H1 (cell line): Measurements from ENCODE around the gene MYH10. TPM values are rescaled to one million over a fixed set of nuclear protein-coding genes. Genes with fewer than 3 reads are reported as not detected.

Experiments used
- CTCF ChIA-PET: fragments of 300-600 bp; sonication (Branson Sonifier 250); formaldehyde crosslinking; loops from one replicate; lab custom pipeline; 2021; ENCODE audit not compliant: partially characterized antibody; lab: Charles Lee
- POLR2A ChIA-PET: fragments of 300-600 bp; sonication (Branson Sonifier 250); formaldehyde crosslinking; loops from one replicate; lab custom pipeline; 2021; ENCODE audit warnings: inconsistent platforms; ENCODE audit not compliant: partially characterized antibody; lab: Charles Lee
- DNase-seq, 2 experiments: peaks; one replicate each; pipeline versions ENCODE4 v3.0.0 to v3.0.0-alpha.2; 2010 to 2022; ENCODE audit warnings: low spot score in 2 of 2, low read depth in 1 of 2, mixed read lengths in 1 of 2
- FAIRE-seq: peaks from 2 replicates; lab custom pipeline; 2011; peaks lifted over from hg19 to GRCh38; lab: Jason Lieb, UNC
- H2AFZ ChIP-seq: 2 replicates; pipeline ENCODE4 v1.8.1; 2012; ENCODE audit warnings: low read length, inconsistent platforms
- H2AK5ac ChIP-seq: 2 replicates; pipeline ENCODE4 v1.6.1; 2013; ENCODE audit warnings: low read depth, low read length
- H2BK120ac ChIP-seq: replicated peaks from 2 replicates; pipeline ENCODE3; 2013; ENCODE audit warnings: low read depth, low read length, inconsistent platforms
- H2BK12ac ChIP-seq: 2 replicates; pipeline ENCODE4 v1.6.1; 2013; ENCODE audit warnings: low read depth, low read length
- H2BK15ac ChIP-seq: 2 replicates; pipeline ENCODE4 v1.6.1; 2013; ENCODE audit warnings: low read length
- H2BK20ac ChIP-seq: 2 replicates; pipeline ENCODE4 v1.6.1; 2013; ENCODE audit warnings: low read length
- H2BK5ac ChIP-seq: 2 replicates; pipeline ENCODE4 v1.6.1; 2013; ENCODE audit warnings: low read depth, low read length
- H3K14ac ChIP-seq: 2 replicates; pipeline ENCODE4 v1.6.1; 2013; ENCODE audit warnings: inconsistent platforms; ENCODE audit not compliant: insufficient read length
- H3K18ac ChIP-seq: 2 replicates; pipeline ENCODE4 v1.6.1; 2013; ENCODE audit warnings: low read length; ENCODE audit errors: extremely low read depth
- H3K23ac ChIP-seq: 2 replicates; pipeline ENCODE4 v1.6.1; 2013; ENCODE audit warnings: inconsistent platforms; ENCODE audit not compliant: insufficient read length
- H3K23me2 ChIP-seq: 2 replicates; pipeline ENCODE4 v1.6.1; 2013; ENCODE audit warnings: low read depth, low read length
- H3K27ac ChIP-seq: 2 replicates; pipeline ENCODE4 v1.6.1; 2011; ENCODE audit warnings: low read depth, low read length, inconsistent platforms
- H3K27me3 ChIP-seq, 4 experiments: replicated peaks in 1 of 4; 1 replicate in 1 of 4; 2 replicates in 3 of 4; pipeline versions ENCODE4 v1.6.1 to v1.8.1; 2011 to 2013; ENCODE audit warnings: low read length in 3 of 4, mild to moderate bottlenecking in 3 of 4, inconsistent platforms in 2 of 4, mixed read lengths in 2 of 4, moderate library complexity in 1 of 4; ENCODE audit not compliant: control insufficient read depth in 3 of 4, insufficient read depth in 3 of 4; ENCODE audit errors: extremely low read depth in 1 of 4
- H3K36me3 ChIP-seq, 4 experiments: 2 replicates each; pipeline versions ENCODE4 v1.6.1 to v1.8.1; 2011 to 2013; ENCODE audit warnings: mild to moderate bottlenecking in 4 of 4, low read length in 3 of 4, moderate library complexity in 2 of 4, control low read depth in 1 of 4, inconsistent platforms in 1 of 4; ENCODE audit not compliant: insufficient read depth in 4 of 4, control insufficient read depth in 2 of 4
- H3K4ac ChIP-seq: replicated peaks from 2 replicates; pipeline ENCODE3; 2013; ENCODE audit warnings: low read length, low read depth, mixed read lengths, inconsistent platforms; ENCODE audit not compliant: insufficient read length
- H3K4me1 ChIP-seq, 4 experiments: replicated peaks in 1 of 4; 1 replicate in 1 of 4; 2 replicates in 3 of 4; pipeline versions ENCODE4 v1.6.1 to v1.8.1; 2011 to 2013; ENCODE audit warnings: low read length in 3 of 4, inconsistent platforms in 2 of 4, mixed read lengths in 1 of 4; ENCODE audit not compliant: insufficient read depth in 4 of 4, control insufficient read depth in 3 of 4
- H3K4me2 ChIP-seq, 2 experiments: 2 replicates each; pipeline versions ENCODE4 v1.6.1 to v1.8.1; 2011 to 2013; ENCODE audit warnings: low read depth in 2 of 2, low read length in 2 of 2, control low read depth in 1 of 2, inconsistent platforms in 1 of 2, mild to moderate bottlenecking in 1 of 2; ENCODE audit not compliant: insufficient read depth in 1 of 2
- H3K4me3 ChIP-seq, 4 experiments: fragments of 200-600, 300-600 bp in 1 of 4; sonication (generic), shearing (Covaris generic), sonication (Bioruptor Twin) in 1 of 4; 2 replicates each; pipeline versions ENCODE4 v1.5.1 to v1.8.1; 2011 to 2016; ENCODE audit warnings: low read length in 4 of 4, low read depth in 3 of 4, control low read depth in 2 of 4, inconsistent platforms in 2 of 4, mild to moderate bottlenecking in 2 of 4, mixed read lengths in 1 of 4, moderate library complexity in 1 of 4; ENCODE audit not compliant: insufficient read depth in 2 of 4; ENCODE audit errors: extremely low read depth in 1 of 4
- H3K56ac ChIP-seq: replicated peaks from 2 replicates; pipeline ENCODE3; 2013; ENCODE audit warnings: low read depth, mild to moderate bottlenecking, mixed read lengths, low read length, inconsistent platforms; ENCODE audit not compliant: insufficient read length
- H3K79me1 ChIP-seq: 2 replicates; pipeline ENCODE4 v1.6.1; 2013; ENCODE audit warnings: low read depth, low read length, control low read depth
- H3K79me2 ChIP-seq, 2 experiments: 2 replicates each; pipeline versions ENCODE4 v1.6.1 to v1.8.1; 2012 to 2013; ENCODE audit warnings: low read length in 2 of 2, mild to moderate bottlenecking in 2 of 2, inconsistent platforms in 1 of 2; ENCODE audit not compliant: insufficient read depth in 2 of 2, control insufficient read depth in 1 of 2
- H3K9ac ChIP-seq, 4 experiments: replicated peaks in 1 of 4; 1 replicate in 1 of 4; 2 replicates in 3 of 4; pipeline versions ENCODE4 v1.6.1 to v1.8.1; 2011 to 2013; ENCODE audit warnings: low read depth in 3 of 4, low read length in 3 of 4, control low read depth in 2 of 4, mild to moderate bottlenecking in 2 of 4, moderate library complexity in 2 of 4, inconsistent platforms in 1 of 4; ENCODE audit errors: extremely low read depth in 1 of 4
- H3K9me3 ChIP-seq, 2 experiments: 2 replicates each; pipeline versions ENCODE4 v1.6.1 to v1.8.1; 2012 to 2013; ENCODE audit warnings: mild to moderate bottlenecking in 2 of 2, moderate library complexity in 2 of 2, control low read depth in 1 of 2, inconsistent platforms in 1 of 2, low read depth in 1 of 2, low read length in 1 of 2, mixed read lengths in 1 of 2; ENCODE audit not compliant: insufficient read depth in 2 of 2
- H4K20me1 ChIP-seq, 2 experiments: replicated peaks in 1 of 2; 2 replicates each; pipeline versions ENCODE3 to v1.8.1; 2011 to 2013; ENCODE audit warnings: inconsistent platforms in 2 of 2, low read length in 2 of 2, mild to moderate bottlenecking in 1 of 2; ENCODE audit not compliant: insufficient read depth in 2 of 2, control insufficient read depth in 1 of 2
- H4K5ac ChIP-seq: 2 replicates; pipeline ENCODE4 v1.6.1; 2013; ENCODE audit warnings: low read length, low read depth, mixed read lengths, inconsistent platforms; ENCODE audit not compliant: insufficient read length
- H4K8ac ChIP-seq: 2 replicates; pipeline ENCODE4 v1.8.0; 2013; ENCODE audit warnings: mild to moderate bottlenecking, moderate library complexity, low read length, inconsistent platforms; ENCODE audit not compliant: insufficient read depth; ENCODE audit errors: extremely low read depth
- H4K91ac ChIP-seq: replicated peaks from 2 replicates; pipeline ENCODE3; 2013; ENCODE audit warnings: low read length, mixed read lengths, inconsistent platforms; ENCODE audit not compliant: insufficient read length
- CHD1 ChIP-seq: IDR thresholded peaks from 2 replicates; pipeline ENCODE4 v1.6.1; 2012; ENCODE audit warnings: low read depth, low read length, improper control_type of control experiment
- CHD2 ChIP-seq: IDR thresholded peaks from 2 replicates; pipeline ENCODE4 v1.6.1; 2012; ENCODE audit warnings: low read length, improper control_type of control experiment
- CTBP2 ChIP-seq: IDR thresholded peaks from 2 replicates; pipeline ENCODE4 v1.7.0; 2011; ENCODE audit warnings: borderline replicate concordance, mild to moderate bottlenecking, moderate library complexity, mixed read lengths, low read length; ENCODE audit not compliant: insufficient read depth, insufficient read length
- POLR2A ChIP-seq, 2 experiments: IDR thresholded peaks; 1 replicate in 1 of 2; 2 replicates in 1 of 2; pipeline ENCODE4 v1.6.1; 2011; ENCODE audit warnings: low read depth in 2 of 2, low read length in 2 of 2, mild to moderate bottlenecking in 2 of 2; ENCODE audit errors: control extremely low read depth in 1 of 2
- POLR2AphosphoS5 ChIP-seq: IDR thresholded peaks from 2 replicates; pipeline ENCODE4 v1.6.1; 2011; ENCODE audit warnings: low read depth, low read length
- RAD21 ChIP-seq, 2 experiments: IDR thresholded peaks in 1 of 2; conservative IDR thresholded peaks in 1 of 2; 2 replicates each; pipeline ENCODE4 v1.6.1; 2011; ENCODE audit warnings: low read depth in 2 of 2, low read length in 2 of 2, improper control_type of control experiment in 1 of 2, inconsistent platforms in 1 of 2, mild to moderate bottlenecking in 1 of 2, moderate library complexity in 1 of 2
- RBBP5 ChIP-seq: IDR thresholded peaks from 2 replicates; pipeline ENCODE4 v1.7.1; 2012; ENCODE audit warnings: low read depth, mild to moderate bottlenecking, inconsistent platforms, low read length, moderate library complexity, borderline replicate concordance
- RXRA ChIP-seq: IDR thresholded peaks from 2 replicates; pipeline ENCODE4 v1.6.1; 2011; ENCODE audit warnings: low read depth, mild to moderate bottlenecking, low read length, moderate library complexity; ENCODE audit not compliant: insufficient read depth
- SIRT6 ChIP-seq: IDR thresholded peaks from one replicate; pipeline ENCODE4 v1.7.1; 2012; ENCODE audit warnings: low read length, inconsistent platforms
- SUZ12 ChIP-seq: fragments of 200-600 bp; sonication (generic); IDR thresholded peaks from 2 replicates; pipeline ENCODE4 v1.6.1; 2012; ENCODE audit warnings: mild to moderate bottlenecking, inconsistent platforms, low read length, moderate library complexity, mixed read lengths
- TEAD4 ChIP-seq: IDR thresholded peaks from 2 replicates; pipeline ENCODE4 v1.6.1; 2012; ENCODE audit warnings: low read depth, low read length, inconsistent platforms, mixed read lengths
- YY1 ChIP-seq: IDR thresholded peaks from 2 replicates; pipeline ENCODE4 v1.6.1; 2011; ENCODE audit warnings: low read depth, mild to moderate bottlenecking, low read length
- WGBS, 2 experiments: shearing (Covaris generic) in 1 of 2; methylation state at CpG; one replicate each; pipeline versions ENCODE4 v1.1.6 to v1.1.7; 2013 to 2015; ENCODE audit warnings: low lambda C conversion rate in 2 of 2, mixed read lengths in 2 of 2, inconsistent platforms in 1 of 2, low coverage in 1 of 2, missing lambda C conversion rate in 1 of 2; ENCODE audit not compliant: insufficient replicate concordance in 2 of 2, insufficient coverage in 1 of 2, insufficient read length in 1 of 2; ENCODE audit errors: extremely low coverage in 1 of 2, missing lambda C conversion rate in 1 of 2; 5-methylcytosine and 5-hydroxymethylcytosine counted together
- polyA plus RNA-seq, 7 experiments: library from polyadenylated mRNA; depleted of rRNA in 3 of 7; stranded (reverse) in 5 of 7; unstranded in 2 of 7; fragments of >200 nt in 5 of 7; fragments of 200-250 nt in 2 of 7; gene quantifications; 1 replicate in 5 of 7; 2 replicates in 1 of 7; 4 replicates in 1 of 7; pipeline versions ENCODE4 v1.2.1 to v1.2.3, GENCODE V29; 2011 to 2013; ENCODE audit warnings: missing spikeins in 2 of 7, mixed read lengths in 2 of 7
- total RNA-seq: library from RNA; stranded (reverse); fragmentation: NEBNext Ultra II Directional; extraction: Animal tissue kit (Norgen Biotek cat#: 25700); gene quantifications from 2 replicates; pipeline ENCODE4 v1.2.1, GENCODE V29; 2021
- TF ChIP-seq, protein P1 (sequence below): IDR thresholded peaks from 2 replicates; pipeline ENCODE4 v1.6.1; 2012; ENCODE audit warnings: inconsistent platforms

The MYH10 gene
- total and polyA plus RNA-seq, 2 of the 8 experiments (the other 6 are each of a cell fraction or from before 2014, with no cell fraction given) = 64.1 to 289 TPM

DNA sequence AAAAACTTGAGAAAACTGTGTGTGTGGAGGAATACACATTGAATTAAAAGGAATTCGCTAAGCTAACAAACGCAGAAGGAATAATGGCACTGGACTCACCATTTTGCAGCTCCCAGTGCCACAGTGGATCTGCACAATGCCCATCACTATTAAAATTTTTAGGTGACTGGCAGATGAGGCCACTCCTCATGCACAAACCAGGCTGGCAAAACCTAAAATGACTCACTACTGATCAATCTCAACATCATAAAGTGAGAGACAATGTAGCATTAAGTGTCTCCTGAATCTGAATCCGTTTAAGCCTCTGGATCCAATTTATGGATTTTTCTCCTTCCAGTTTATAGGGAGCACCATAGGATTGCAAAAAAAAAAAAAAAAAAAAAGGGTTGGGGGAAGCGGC lies 20.6 kb downstream of the MYH10 start:
- no peak overlapping the region for H4K8ac ChIP-seq
- H3K23me2 ChIP-seq = no peaks in the 10 kb centered on the region; the same call in 1 of the 2 replicates
- H3K27me3 ChIP-seq = no peaks in the 10 kb centered on the region
- no peak overlapping the region for H4K5ac ChIP-seq
- no peak overlapping the region for H3K4ac ChIP-seq
- H3K23ac ChIP-seq = no peak overlapping the region
- no peak overlapping the region for H3K27ac ChIP-seq
- H3K18ac ChIP-seq = no peak overlapping the region
- no peak overlapping the region for H3K4me3 ChIP-seq
- POLR2A ChIA-PET = interaction anchor here (0.8 to 1.4 kb wide), 2 partner anchors 14 to 22 kb away, joined by 3 read pairs; no protein-coding TSS in a partner anchor
- peaks cover 22 to 100% of the 10 kb centered on the region in 2 experiments for H3K79me2 ChIP-seq
- no peak overlapping the region for H4K91ac ChIP-seq
- no peak overlapping the region for H2BK5ac ChIP-seq
- peaks cover 15 to 25% of the 10 kb centered on the region in 2 experiments for H4K20me1 ChIP-seq
- 89% methylated on average over 4 of the region's 4 CpGs; no CpG with 5 or more reads in 1 of the 2 experiments for WGBS, 2 experiments
- H2BK120ac ChIP-seq = no peak overlapping the region
- no peak overlapping the region for H2BK20ac ChIP-seq
- peaks cover 0 to 5% (median under 1%) of the 10 kb centered on the region in 4 experiments; a peak in 2 of 8 replicates for H3K36me3 ChIP-seq
- FAIRE-seq (no peak), DNase-seq (no peak)
- no peak overlapping the region for H2AK5ac ChIP-seq
- no peaks in the 10 kb centered on the region for H3K9me3 ChIP-seq
- H3K56ac ChIP-seq = no peak overlapping the region
- no peak overlapping the region for H3K9ac ChIP-seq
- no peak overlapping the region; a peak in 1 of 4 replicates for H3K4me2 ChIP-seq
- H2BK15ac ChIP-seq = no peak overlapping the region
- H3K79me1 ChIP-seq = peaks cover 9% of the 10 kb centered on the region; the same call in 1 of the 2 replicates
- no peak overlapping the region for H3K14ac ChIP-seq
- H2BK12ac ChIP-seq = no peak overlapping the region
- TF ChIP-seq, protein P1, sequence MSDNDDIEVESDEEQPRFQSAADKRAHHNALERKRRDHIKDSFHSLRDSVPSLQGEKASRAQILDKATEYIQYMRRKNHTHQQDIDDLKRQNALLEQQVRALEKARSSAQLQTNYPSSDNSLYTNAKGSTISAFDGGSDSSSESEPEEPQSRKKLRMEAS = no peak
- TF ChIP-seq CHD2 (no peak), RBBP5 (no peak), CTBP2 (no peak), RAD21 (IDR thresholded peaks at IDR 0.05 in 1 of 2, conservative IDR thresholded peaks at IDR 0.05 in 1 of 2; ENCODE audit: low read depth in 2 of 2, low read length in 2 of 2) (no peak), SUZ12 (no peak), SIRT6 (no peak), POLR2A (IDR thresholded peaks at IDR 0.05; ENCODE audit: control extremely low read depth in 1 of 2, low read depth in 2 of 2, low read length in 2 of 2) (no peak), YY1 (no peak), POLR2AphosphoS5 (no peak), RXRA (no peak), TEAD4 (no peak), CHD1 (no peak)
- H3K4me1 ChIP-seq = peaks cover 0 to 15% (median 3%) of the 10 kb centered on the region in 4 experiments; a peak in 2 of 7 replicates
- CTCF ChIA-PET = interaction anchor here (0.6 kb wide), 1 partner anchor 12 kb away, joined by 3 read pairs; no protein-coding TSS in a partner anchor
- no peak overlapping the region for H2AFZ ChIP-seq
